PC-9 (cell line): ENCODE data around the gene SPATS2L. TPM values are rescaled to one million over a fixed set of nuclear protein-coding genes. Genes with fewer than 3 reads are reported as not detected.

Experiments used
- BruUV-seq: library from RNA; stranded (reverse); fragments of 400-500 nt; replicated peaks from 2 replicates; lab custom pipeline; 2021; lab: Mats Ljungman, UMichigan
- CTCF ChIA-PET: fragments of 300-600 bp; sonication (Branson Sonifier 250); formaldehyde crosslinking; loops from one replicate; lab custom pipeline; 2022; ENCODE audit warnings: antibody characterized with exemption; lab: Charles Lee
- POLR2A ChIA-PET: fragments of 300-600 bp; sonication (Branson Sonifier 250); formaldehyde crosslinking; loops from one replicate; lab custom pipeline; 2022; ENCODE audit warnings: antibody characterized with exemption; ENCODE audit not compliant: unreplicated experiment; lab: Charles Lee
- DNase-seq, 2 experiments: peaks; one replicate each; pipeline versions ENCODE4 v3.0.0 to v3.0.0-alpha.2; 2015 to 2022; ENCODE audit warnings: mixed read lengths in 1 of 2
- H2AFZ ChIP-seq: fragments of 200-600 bp; sonication (generic); 2 replicates; pipeline ENCODE4 v1.8.1; 2017; ENCODE audit warnings: antibody characterized with exemption
- H3F3A ChIP-seq: fragments of 200-600 bp; sonication (generic); 2 replicates; pipeline ENCODE4 v1.8.1; 2017; ENCODE audit warnings: antibody characterized with exemption, mild to moderate bottlenecking, low read depth; ENCODE audit not compliant: insufficient read depth
- H3K27ac ChIP-seq: fragments of 200-600 bp; sonication (generic); 2 replicates; pipeline ENCODE4 v1.6.1; 2016; ENCODE audit warnings: mixed run types
- H3K27me3 ChIP-seq: fragments of 200-600 bp; sonication (generic); 2 replicates; pipeline ENCODE4 v1.6.1; 2016; ENCODE audit warnings: low read depth, mixed run types; ENCODE audit not compliant: insufficient read depth
- H3K36me3 ChIP-seq: fragments of 200-600 bp; sonication (generic); 2 replicates; pipeline ENCODE4 v1.6.1; 2016; ENCODE audit warnings: low read depth, mixed run types
- H3K4me1 ChIP-seq: fragments of 200-600 bp; sonication (generic); replicated peaks from 2 replicates; pipeline ENCODE4 v1.6.1; 2016; ENCODE audit warnings: mixed run types; ENCODE audit not compliant: insufficient read depth
- H3K4me2 ChIP-seq: fragments of 200-600 bp; sonication (generic); 2 replicates; pipeline ENCODE4 v1.6.1; 2017; ENCODE audit warnings: mixed run types
- H3K4me3 ChIP-seq: fragments of 200-600 bp; sonication (generic); 2 replicates; pipeline ENCODE4 v1.6.1; 2016; ENCODE audit warnings: mixed run types
- H3K79me2 ChIP-seq: fragments of 200-600 bp; sonication (generic); 2 replicates; pipeline ENCODE4 v1.6.1; 2017; ENCODE audit warnings: low read depth, mixed run types
- H3K9me2 ChIP-seq: fragments of 200-600 bp; sonication (generic); 2 replicates; pipeline ENCODE4 v1.8.1; 2017; ENCODE audit warnings: mild to moderate bottlenecking; ENCODE audit not compliant: insufficient read depth
- H3K9me3 ChIP-seq: fragments of 200-600 bp; sonication (generic); 2 replicates; pipeline ENCODE4 v1.8.1; 2016; ENCODE audit warnings: low read depth; ENCODE audit not compliant: insufficient read depth
- H4K20me1 ChIP-seq: fragments of 200-600 bp; sonication (generic); 2 replicates; pipeline ENCODE4 v1.8.1; 2017; ENCODE audit not compliant: insufficient read depth
- CTCF ChIP-seq: fragments of 200-600 bp; sonication (generic); conservative IDR thresholded peaks from 2 replicates; pipeline ENCODE4 v1.6.1; 2017; ENCODE audit warnings: mixed run types, antibody characterized with exemption, mild to moderate bottlenecking, moderate library complexity
- EZH2 ChIP-seq: fragments of 200-600 bp; sonication (generic); IDR thresholded peaks from 2 replicates; pipeline ENCODE4 v1.8.0; 2017; ENCODE audit warnings: antibody characterized with exemption, low read depth
- intact Hi-C: fragments of 100-400 bp; cut with micrococcal nuclease; formaldehyde crosslinking; loops from one replicate; pipeline ENCODE4 v1.10.0; 2022; ENCODE audit not compliant: unreplicated experiment
- total RNA-seq: library from RNA; stranded (reverse); gene quantifications from 2 replicates; pipeline ENCODE4 v1.2.3, GENCODE V29; 2021

Gene SPATS2L
- total RNA-seq, 1 experiment from 2014 or later = 199 TPM

GRCh38 chr2:200515155-200515554 is 208.7 kb downstream of the SPATS2L start:
- TF ChIP-seq EZH2 = no peak
- no peak for TF ChIP-seq CTCF
- CTCF ChIA-PET = interaction anchor here (0.6 kb wide), 1 partner anchor 1767 kb away, joined by 3 read pairs; no protein-coding TSS in a partner anchor
- H3K27me3 ChIP-seq = no peaks in the 10 kb centered on the region
- H2AFZ ChIP-seq = no peak overlapping the region
- H3K9me2 ChIP-seq = no peaks in the 10 kb centered on the region
- no peak overlapping the region for H3K4me3 ChIP-seq
- no TSS peak for BruUV-seq
- POLR2A ChIA-PET = no interaction called here
- no peak overlapping the region for H3K4me2 ChIP-seq
- no peaks in the 10 kb centered on the region for H3K79me2 ChIP-seq
- H3K36me3 ChIP-seq = no peaks in the 10 kb centered on the region
- H3K4me1 ChIP-seq = peaks cover 7% of the 10 kb centered on the region; the same call in 1 of the 2 replicates
- H3F3A ChIP-seq = no peaks in the 10 kb centered on the region
- intact Hi-C loops = no loop called here
- H3K9me3 ChIP-seq = peaks cover 7% of the 10 kb centered on the region; the same call in 1 of the 2 replicates
- H3K27ac ChIP-seq = no peak overlapping the region
- DNase-seq = no peak
- H4K20me1 ChIP-seq = no peaks in the 10 kb centered on the region

GRCh38 chr2:200523158-200523557 is 216.7 kb downstream of the SPATS2L start:
- CTCF ChIA-PET = interaction anchor here (0.6 kb wide), 1 partner anchor 569 kb away, joined by 4 read pairs; no protein-coding TSS in a partner anchor
- no peak overlapping the region for H3K27ac ChIP-seq
- no peak overlapping the region for H2AFZ ChIP-seq
- intact Hi-C loops = no loop called here
- no peak for TF ChIP-seq CTCF
- TF ChIP-seq EZH2 = no peak
- POLR2A ChIA-PET = no interaction called here
- H3K9me2 ChIP-seq = no peaks in the 10 kb centered on the region
- no peak overlapping the region for H3K4me2 ChIP-seq
- H3K36me3 ChIP-seq = no peaks in the 10 kb centered on the region
- peaks cover under 1% of the 10 kb centered on the region; the same call in 1 of the 2 replicates for H3K9me3 ChIP-seq
- H3K4me3 ChIP-seq = no peak overlapping the region
- no peak for DNase-seq
- H3F3A ChIP-seq = no peaks in the 10 kb centered on the region
- H3K27me3 ChIP-seq = no peaks in the 10 kb centered on the region
- peaks cover 18% of the 10 kb centered on the region for H3K79me2 ChIP-seq
- BruUV-seq = no TSS peak
- peaks cover 19% of the 10 kb centered on the region for H3K4me1 ChIP-seq
- H4K20me1 ChIP-seq = no peaks in the 10 kb centered on the region

GRCh38 chr2:200523604-200524003 is 217.1 kb downstream of the SPATS2L start:
- no peak overlapping the region for H2AFZ ChIP-seq
- CTCF ChIA-PET = interaction anchor here (0.6 kb wide), 1 partner anchor 569 kb away, joined by 4 read pairs; no protein-coding TSS in a partner anchor

GRCh38 chr2:200525066-200525465 is 218.6 kb downstream of the SPATS2L start:
- Histone ChIP-seq H3K36me3 (no peaks in the 10 kb centered on the region), H3K9me2 (no peaks in the 10 kb centered on the region), H3K27ac (no peak overlapping the region), H3K4me1 (peaks cover 19% of the 10 kb centered on the region), H3K4me3 (peak overlapping the region; percentile 78; the same call in 1 of the 2 replicates), H4K20me1 (no peaks in the 10 kb centered on the region), H3K79me2 (peaks cover 37% of the 10 kb centered on the region), H3K27me3 (no peaks in the 10 kb centered on the region), H3K4me2 (peak overlapping the region; percentile 83), H3K9me3 (no peaks in the 10 kb centered on the region), H3F3A (no peaks in the 10 kb centered on the region), H2AFZ (peak overlapping the region; percentile 89)
- intact Hi-C loops = loop anchor here (5.0 kb wide), 1 partner anchor 543 kb away; no protein-coding TSS in a partner anchor
- no peak for DNase-seq
- BruUV-seq = no TSS peak
- ChIA-PET POLR2A (no interaction called here), CTCF (no interaction called here)
- TF ChIP-seq EZH2 = no peak

More at GRCh38 chr2:200523604-200524003, 217.1 kb downstream of the SPATS2L start:
- Histone ChIP-seq H3K4me2 (no peak overlapping the region), H3K4me1 (peaks cover 19% of the 10 kb centered on the region), H3K79me2 (peaks cover 22% of the 10 kb centered on the region), H3K9me2 (no peaks in the 10 kb centered on the region), H3K27ac (no peak overlapping the region), H3K36me3 (no peaks in the 10 kb centered on the region), H3K9me3 (no peaks in the 10 kb centered on the region), H4K20me1 (no peaks in the 10 kb centered on the region), H3K4me3 (no peak overlapping the region), H3F3A (no peaks in the 10 kb centered on the region), H3K27me3 (no peaks in the 10 kb centered on the region)
- POLR2A ChIA-PET = no interaction called here
- DNase-seq = no peak
- intact Hi-C loops = no loop called here
- BruUV-seq = no TSS peak
- no peak for TF ChIP-seq EZH2
